DND-41 (cell line): ENCODE results near the gene TFCP2L1.

Experiments
- ATAC-seq: fragments of 200-7000 bp; cut with Tn5 transposase; 3 replicates; pipeline ENCODE4 v1.9.1; 2021; ENCODE audit warnings: low read depth; ENCODE audit not compliant: insufficient read depth
- DNase-seq: peaks from one replicate; pipeline ENCODE4 v3.0.0-alpha.2; 2020
- H2AFZ ChIP-seq: 2 replicates; pipeline ENCODE4 v1.6.0; 2012; ENCODE audit warnings: low read depth, low read length
- H3K27ac ChIP-seq: 2 replicates; pipeline ENCODE4 v1.5.1; 2012; ENCODE audit warnings: low read length, inconsistent platforms
- H3K27me3 ChIP-seq: fragments of 200-600 bp; sonication (generic); 2 replicates; pipeline ENCODE4 v1.6.0; 2012; ENCODE audit warnings: low read length, mild to moderate bottlenecking, inconsistent platforms; ENCODE audit not compliant: insufficient read depth, poor library complexity
- H3K36me3 ChIP-seq: 2 replicates; pipeline ENCODE4 v1.5.1; 2012; ENCODE audit warnings: low read length, inconsistent platforms; ENCODE audit not compliant: insufficient read depth
- H3K4me1 ChIP-seq: 2 replicates; pipeline ENCODE4 v1.5.1; 2012; ENCODE audit warnings: mild to moderate bottlenecking, low read length; ENCODE audit not compliant: insufficient read depth
- H3K4me2 ChIP-seq: 2 replicates; pipeline ENCODE4 v1.6.0; 2012; ENCODE audit warnings: mild to moderate bottlenecking, moderate library complexity, low read length, inconsistent platforms; ENCODE audit not compliant: insufficient read depth
- H3K4me3 ChIP-seq, 2 experiments: fragments of 200-600 bp in 1 of 2; shearing (Covaris generic) in 1 of 2; 2 replicates each; pipeline ENCODE4 v1.5.1; 2012 to 2016; ENCODE audit warnings: inconsistent platforms in 2 of 2, low read length in 2 of 2, mild to moderate bottlenecking in 2 of 2, low read depth in 1 of 2, moderate library complexity in 1 of 2
- H3K79me2 ChIP-seq: 2 replicates; pipeline ENCODE4 v1.6.0; 2012; ENCODE audit warnings: low read length, inconsistent platforms; ENCODE audit not compliant: insufficient read depth
- H3K9ac ChIP-seq: 2 replicates; pipeline ENCODE4 v1.6.0; 2012; ENCODE audit warnings: low read depth, mild to moderate bottlenecking, inconsistent platforms, low read length, moderate library complexity
- H3K9me3 ChIP-seq: 2 replicates; pipeline ENCODE4 v1.5.1; 2012; ENCODE audit warnings: low read length, moderate library complexity, mild to moderate bottlenecking, inconsistent platforms; ENCODE audit not compliant: insufficient read depth, severe bottlenecking
- H4K20me1 ChIP-seq: 2 replicates; pipeline ENCODE4 v1.6.0; 2012; ENCODE audit warnings: low read length; ENCODE audit not compliant: insufficient read depth
- EZH2 ChIP-seq: IDR thresholded peaks from 3 replicates; pipeline ENCODE4 v1.6.1; 2012; ENCODE audit warnings: borderline replicate concordance, low read depth, mild to moderate bottlenecking, moderate library complexity, low read length, inconsistent platforms; ENCODE audit not compliant: severe bottlenecking
- TF ChIP-seq, protein P1 (sequence below): IDR thresholded peaks from 2 replicates; pipeline ENCODE4 v1.5.1; 2012; ENCODE audit warnings: borderline replicate concordance, low read length, moderate library complexity, mild to moderate bottlenecking; ENCODE audit not compliant: poor library complexity, severe bottlenecking; ENCODE audit errors: extremely low read depth

Gene TFCP2L1

DNA sequence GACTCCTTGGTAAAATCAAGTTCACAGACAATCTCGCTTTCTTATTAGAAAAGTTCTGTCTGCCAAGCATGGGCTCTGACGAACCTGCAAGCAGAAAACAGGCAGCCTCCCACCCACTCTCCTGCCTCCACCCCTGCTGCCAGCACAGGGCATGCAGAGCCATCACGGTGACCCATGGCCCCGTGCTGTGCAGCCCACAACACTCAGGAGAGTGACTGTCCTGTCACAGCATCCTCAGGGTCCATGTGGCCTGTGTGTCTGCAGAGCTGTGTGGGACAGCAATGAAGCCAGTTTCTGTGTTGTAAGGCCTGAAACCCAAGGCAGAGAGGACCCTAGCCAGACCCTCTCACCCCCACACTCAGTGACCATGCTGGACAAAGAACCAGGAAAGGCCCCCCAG, 46.2 kb downstream of the TFCP2L1 start:
- Histone ChIP-seq H4K20me1 (no peaks in the 10 kb centered on the region), H3K36me3 (no peaks in the 10 kb centered on the region), H3K9me3 (no peaks in the 10 kb centered on the region), H2AFZ (no peak overlapping the region), H3K4me1 (no peaks in the 10 kb centered on the region), H3K27me3 (peaks cover 5% of the 10 kb centered on the region), H3K4me3 (no peak overlapping the region), H3K27ac (no peak overlapping the region), H3K4me2 (no peak overlapping the region), H3K79me2 (no peaks in the 10 kb centered on the region), H3K9ac (no peak overlapping the region)
- no peak for TF ChIP-seq EZH2
- TF ChIP-seq, protein P1, sequence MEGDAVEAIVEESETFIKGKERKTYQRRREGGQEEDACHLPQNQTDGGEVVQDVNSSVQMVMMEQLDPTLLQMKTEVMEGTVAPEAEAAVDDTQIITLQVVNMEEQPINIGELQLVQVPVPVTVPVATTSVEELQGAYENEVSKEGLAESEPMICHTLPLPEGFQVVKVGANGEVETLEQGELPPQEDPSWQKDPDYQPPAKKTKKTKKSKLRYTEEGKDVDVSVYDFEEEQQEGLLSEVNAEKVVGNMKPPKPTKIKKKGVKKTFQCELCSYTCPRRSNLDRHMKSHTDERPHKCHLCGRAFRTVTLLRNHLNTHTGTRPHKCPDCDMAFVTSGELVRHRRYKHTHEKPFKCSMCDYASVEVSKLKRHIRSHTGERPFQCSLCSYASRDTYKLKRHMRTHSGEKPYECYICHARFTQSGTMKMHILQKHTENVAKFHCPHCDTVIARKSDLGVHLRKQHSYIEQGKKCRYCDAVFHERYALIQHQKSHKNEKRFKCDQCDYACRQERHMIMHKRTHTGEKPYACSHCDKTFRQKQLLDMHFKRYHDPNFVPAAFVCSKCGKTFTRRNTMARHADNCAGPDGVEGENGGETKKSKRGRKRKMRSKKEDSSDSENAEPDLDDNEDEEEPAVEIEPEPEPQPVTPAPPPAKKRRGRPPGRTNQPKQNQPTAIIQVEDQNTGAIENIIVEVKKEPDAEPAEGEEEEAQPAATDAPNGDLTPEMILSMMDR = no peak
- DNase-seq = no peak
- ATAC-seq = no peak

DNA sequence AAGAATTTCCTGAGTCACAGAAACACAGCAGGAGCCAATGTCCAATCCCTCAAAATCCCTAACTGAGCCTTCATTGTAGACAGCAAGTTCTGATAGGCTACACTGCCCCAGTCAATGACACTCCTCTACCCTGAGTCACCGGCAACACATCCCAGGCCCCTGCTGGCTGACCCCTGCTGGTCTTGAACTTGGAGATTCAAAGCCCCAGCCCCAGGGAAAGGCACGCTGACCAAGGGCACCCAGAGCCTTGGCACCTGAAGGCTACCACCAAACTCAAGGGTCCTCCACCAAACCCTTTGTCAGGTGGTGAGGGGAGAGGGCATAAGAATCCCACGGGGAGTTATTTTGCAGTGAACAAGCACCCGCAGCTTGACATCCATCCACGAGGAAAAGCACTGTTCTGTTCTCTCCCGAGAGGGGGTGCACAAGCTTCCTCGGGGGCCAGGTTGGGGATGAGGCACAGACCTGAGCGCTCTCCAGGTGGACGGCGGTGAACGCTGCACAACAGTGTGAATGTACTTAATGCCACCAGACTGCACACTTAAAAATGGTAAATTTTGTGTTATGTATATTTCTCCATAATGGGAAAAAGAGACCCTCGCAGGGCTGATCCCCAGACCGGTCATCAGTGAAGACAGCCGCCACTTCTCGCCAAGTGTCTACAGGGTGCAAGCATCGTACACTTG, 46.9 kb downstream of the TFCP2L1 start:
- no peaks in the 10 kb centered on the region for H3K9me3 ChIP-seq
- no peak overlapping the region for H2AFZ ChIP-seq
- ATAC-seq (no peak), DNase-seq (no peak)
- H3K4me2 ChIP-seq = no peak overlapping the region
- H3K9ac ChIP-seq = no peak overlapping the region
- H3K36me3 ChIP-seq = no peaks in the 10 kb centered on the region
- no peaks in the 10 kb centered on the region for H3K79me2 ChIP-seq
- H3K4me1 ChIP-seq = no peaks in the 10 kb centered on the region
- TF ChIP-seq, protein P1 = no peak
- TF ChIP-seq EZH2 = no peak
- H3K27ac ChIP-seq = no peak overlapping the region
- peaks cover 5% of the 10 kb centered on the region for H3K27me3 ChIP-seq
- no peaks in the 10 kb centered on the region for H4K20me1 ChIP-seq
- no peak overlapping the region for H3K4me3 ChIP-seq

DNA sequence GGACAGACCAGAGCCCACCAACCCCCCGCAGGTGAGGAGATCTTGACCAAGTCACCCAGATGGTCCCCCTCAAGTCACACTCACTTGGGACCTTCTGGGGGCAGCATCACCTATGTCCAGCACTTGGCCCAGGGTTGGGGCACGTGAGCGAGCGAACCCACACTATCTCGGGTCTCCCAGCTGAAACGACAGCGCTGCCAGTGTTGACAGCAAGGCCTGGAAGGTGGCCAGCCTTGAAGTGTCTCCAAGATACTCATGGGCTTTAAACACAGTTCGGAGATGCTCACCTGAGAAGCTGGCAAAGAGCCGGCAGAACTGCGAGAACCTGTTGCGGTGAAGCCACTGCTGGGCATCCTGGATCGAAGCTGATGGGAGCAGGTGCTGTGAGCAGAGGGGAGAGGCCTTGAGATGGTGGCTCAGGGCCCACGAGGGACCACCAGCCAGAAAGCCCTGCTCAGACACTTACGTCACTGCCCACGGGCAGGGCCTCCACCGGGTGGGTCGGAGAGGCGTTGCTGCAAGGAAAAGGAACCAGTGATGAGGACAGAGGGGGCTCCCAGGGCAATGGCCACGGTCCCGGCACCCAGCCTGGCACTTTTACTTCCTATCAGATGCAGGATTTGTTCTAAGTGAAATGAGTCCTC, 47.5 kb downstream of the TFCP2L1 start:
- no peak overlapping the region for H2AFZ ChIP-seq
- no peak overlapping the region for H3K9ac ChIP-seq
- no peak overlapping the region for H3K4me3 ChIP-seq
- H3K36me3 ChIP-seq = no peaks in the 10 kb centered on the region
- peaks cover 5% of the 10 kb centered on the region for H3K27me3 ChIP-seq
- H3K79me2 ChIP-seq = no peaks in the 10 kb centered on the region
- H3K27ac ChIP-seq = no peak overlapping the region
- H3K4me1 ChIP-seq = no peaks in the 10 kb centered on the region
- H3K4me2 ChIP-seq = no peak overlapping the region
- TF ChIP-seq, protein P1 = no peak
- no peak for TF ChIP-seq EZH2
- no peaks in the 10 kb centered on the region for H3K9me3 ChIP-seq
- ATAC-seq (no peak), DNase-seq (no peak)
- H4K20me1 ChIP-seq = no peaks in the 10 kb centered on the region
